Measurements from ENCODE around the gene RABL6. TPM values are rescaled to one million over a fixed set of nuclear protein-coding genes. Genes with fewer than 3 reads are reported as not detected.

Gene RABL6
- polyA plus RNA-seq, 2 donors: 46.5 to 61.7 TPM

- peaks cover 0 to 10% of the 10 kb centered on the region in 2 donors for H3K36me3 ChIP-seq (ENCODE audit: control insufficient read depth in 2 of 2, insufficient read depth in 2 of 2, low read length in 1 of 2)
- H3K4me3 ChIP-seq (ENCODE audit: low read depth in 1 of 2, low read length in 2 of 2): no peak overlapping the region
- 94 to 95% methylated on average over 42 of the region's 42 CpGs for WGBS, 2 donors
- peaks cover 0 to 5% of the 10 kb centered on the region in 2 donors for H3K4me1 ChIP-seq (ENCODE audit: control insufficient read depth in 2 of 2, insufficient read depth in 2 of 2, low read length in 1 of 2)
- H3K27ac ChIP-seq (ENCODE audit: low read depth in 2 of 2, low read length in 1 of 2): no peak overlapping the region
- no peaks in the 10 kb centered on the region for H3K9me3 ChIP-seq (ENCODE audit: control insufficient read depth in 2 of 2, insufficient read depth in 1 of 2, low read depth in 1 of 2, low read length in 1 of 2)
- no peaks in the 10 kb centered on the region for H3K27me3 ChIP-seq (ENCODE audit: control insufficient read depth in 1 of 2, insufficient read depth in 2 of 2, low read length in 2 of 2)
These were observed 82.1 kb downstream of the RABL6 start for GRCh38 chr9:136889858-136890257.

DNA sequence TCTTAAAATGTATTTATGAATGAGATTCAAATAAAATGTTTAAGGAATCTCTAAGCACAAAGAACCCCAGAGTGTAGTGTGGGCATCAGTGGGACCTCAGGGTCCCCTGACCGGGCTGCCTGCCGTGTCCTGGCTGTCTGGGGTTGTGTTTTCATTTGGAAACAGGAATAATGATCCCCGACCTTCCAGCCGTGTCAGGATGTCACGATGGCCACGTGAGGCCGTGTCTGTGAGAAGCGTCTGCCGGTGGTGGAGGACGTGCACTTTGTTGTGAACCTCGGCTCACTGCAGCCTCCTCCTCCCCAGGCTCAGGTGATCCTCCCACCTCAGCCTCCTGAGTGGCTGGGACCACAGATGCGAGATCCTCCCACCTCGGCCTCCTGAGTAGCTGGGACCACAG lies 82.9 kb downstream of the RABL6 start:
- Histone ChIP-seq H3K4me3 (ENCODE audit: low read depth in 1 of 2, low read length in 2 of 2) (no peak overlapping the region), H3K27me3 (ENCODE audit: control insufficient read depth in 1 of 2, insufficient read depth in 2 of 2, low read length in 2 of 2) (no peaks in the 10 kb centered on the region), H3K36me3 (ENCODE audit: control insufficient read depth in 2 of 2, insufficient read depth in 2 of 2, low read length in 1 of 2) (peaks cover 0 to 15% of the 10 kb centered on the region in 2 donors), H3K27ac (ENCODE audit: low read depth in 2 of 2, low read length in 1 of 2) (no peak overlapping the region), H3K9me3 (ENCODE audit: control insufficient read depth in 2 of 2, insufficient read depth in 1 of 2, low read depth in 1 of 2, low read length in 1 of 2) (no peaks in the 10 kb centered on the region), H3K4me1 (ENCODE audit: control insufficient read depth in 2 of 2, insufficient read depth in 2 of 2, low read length in 1 of 2) (peaks cover 0 to 5% of the 10 kb centered on the region in 2 donors)
- WGBS, 2 donors: 85% methylated on average over 13 of the region's 13 CpGs

Other genes with a start within 250 kb of the RABL6 start
- gene EGFL7, start 145.0 kb upstream of the RABL6 start, polyA plus RNA-seq: 10 to 100 TPM; 34.5 to 43.2 TPM
- 100 to 1,000 TPM in 1 of 2 donors, 10 to 100 TPM in 1; 90.7 to 100 TPM for gene AGPAT2, start 120.5 kb upstream of the RABL6 start, polyA plus RNA-seq
- 1 to 10 TPM; 1.6 to 2.5 TPM for gene DIPK1B, start 95.4 kb upstream of the RABL6 start, polyA plus RNA-seq
- gene LCN10, start 65.0 kb upstream of the RABL6 start, polyA plus RNA-seq: 10 to 100 TPM in 1 of 2 donors, 1 to 10 TPM in 1; 5.3 to 14.9 TPM
- 10 to 100 TPM in 1 of 2 donors, 1 to 10 TPM in 1; 9.0 to 14.4 TPM for gene LCN6, start 59.4 kb upstream of the RABL6 start, polyA plus RNA-seq
- gene LCN8, start 49.7 kb upstream of the RABL6 start, polyA plus RNA-seq: not detected
- gene LCN15, start 43.4 kb upstream of the RABL6 start, polyA plus RNA-seq: not detected
- 100 to 1,000 TPM in 1 of 2 donors, 10 to 100 TPM in 1; 85.2 to 155 TPM for gene TMEM141, start 16.6 kb upstream of the RABL6 start, polyA plus RNA-seq
- gene CCDC183, start 11.6 kb upstream of the RABL6 start, polyA plus RNA-seq: 1 to 10 TPM in 1 of 2 donors, under 1 TPM in 1; 0.32 to 1.1 TPM
- gene AJM1, start 34.5 kb downstream of the RABL6 start, polyA plus RNA-seq: 1 to 10 TPM; 1.9 to 3.7 TPM
- 100 to 1,000 TPM in 1 of 2 donors, 10 to 100 TPM in 1; 83.1 to 101 TPM for gene PHPT1, start 41.5 kb downstream of the RABL6 start, polyA plus RNA-seq
- 10 to 100 TPM in 1 of 2 donors, 1 to 10 TPM in 1; 3.9 to 11.5 TPM for gene MAMDC4, start 44.4 kb downstream of the RABL6 start, polyA plus RNA-seq
- gene EDF1, start 58.4 kb downstream of the RABL6 start, polyA plus RNA-seq: 100 to 1,000 TPM; 445 to 637 TPM
- gene TRAF2, start 78.6 kb downstream of the RABL6 start, polyA plus RNA-seq: 10 to 100 TPM; 11.0 to 16.6 TPM
- gene FBXW5, start 136.8 kb downstream of the RABL6 start, polyA plus RNA-seq: 10 to 100 TPM; 91.4 to 97.3 TPM
- 1 to 10 TPM; 1.2 to 1.8 TPM for gene C8G, start 137.3 kb downstream of the RABL6 start, polyA plus RNA-seq
- under 1 TPM; 0.24 to 0.77 TPM for gene LCN12, start 144.3 kb downstream of the RABL6 start, polyA plus RNA-seq
- gene PTGDS, start 169.6 kb downstream of the RABL6 start, polyA plus RNA-seq: 10 to 100 TPM; 18.4 to 42.3 TPM
- under 1 TPM; 0.20 to 0.55 TPM for gene LCNL1, start 175.0 kb downstream of the RABL6 start, polyA plus RNA-seq
- 100 to 1,000 TPM in 1 of 2 donors, 10 to 100 TPM in 1; 49.7 to 119 TPM for gene PAXX, start 184.5 kb downstream of the RABL6 start, polyA plus RNA-seq
- 100 to 1,000 TPM; 351 to 474 TPM for gene CLIC3, start 188.6 kb downstream of the RABL6 start, polyA plus RNA-seq
- 10 to 100 TPM in 1 of 2 donors, 1 to 10 TPM in 1; 7.7 to 14.7 TPM for gene ABCA2, start 220.3 kb downstream of the RABL6 start, polyA plus RNA-seq
- under 1 TPM; 0.08 to 0.39 TPM for gene FUT7, start 224.1 kb downstream of the RABL6 start, polyA plus RNA-seq
- 10 to 100 TPM; 33.1 to 44.3 TPM for gene NPDC1, start 238.2 kb downstream of the RABL6 start, polyA plus RNA-seq
- 1 to 10 TPM; 1.5 to 1.6 TPM for gene ENTPD2, start 246.1 kb downstream of the RABL6 start, polyA plus RNA-seq

All from esophagus (tissue), 2 donors.